GM12873 (cell line): Measurements from ENCODE around the gene ATP6V0A1.

Experiments
- CTCF ChIP-seq: IDR thresholded peaks from 2 replicates; pipeline ENCODE4 v1.5.1; 2012; ENCODE audit warnings: low read depth, mild to moderate bottlenecking, moderate library complexity, low read length, control low read depth; ENCODE audit not compliant: insufficient read depth; ENCODE audit errors: missing control alignments

Gene ATP6V0A1

GRCh38 chr17:42476411-42476810 is 17.7 kb downstream of the ATP6V0A1 start:
- no peak for TF ChIP-seq CTCF

- TF ChIP-seq CTCF, result no peak
Observed at GRCh38 chr17:42477173-42477572, 18.5 kb downstream of the ATP6V0A1 start.

GRCh38 chr17:42484304-42484703 is 25.6 kb downstream of the ATP6V0A1 start:
- TF ChIP-seq CTCF, result no peak

GRCh38 chr17:42485680-42486079 is 27.0 kb downstream of the ATP6V0A1 start:
- no peak for TF ChIP-seq CTCF

GRCh38 chr17:42488032-42488431 is 29.4 kb downstream of the ATP6V0A1 start:
- TF ChIP-seq CTCF, result no peak

GRCh38 chr17:42493319-42493718 is 34.6 kb downstream of the ATP6V0A1 start:
- TF ChIP-seq CTCF, result no peak

- no peak for TF ChIP-seq CTCF
Observed at GRCh38 chr17:42494673-42495072, 36.0 kb downstream of the ATP6V0A1 start.

- no peak for TF ChIP-seq CTCF
Observed at GRCh38 chr17:42498828-42499227, 40.1 kb downstream of the ATP6V0A1 start.
